Measurements from ENCODE around the gene RCC2.

Gene RCC2

DNA sequence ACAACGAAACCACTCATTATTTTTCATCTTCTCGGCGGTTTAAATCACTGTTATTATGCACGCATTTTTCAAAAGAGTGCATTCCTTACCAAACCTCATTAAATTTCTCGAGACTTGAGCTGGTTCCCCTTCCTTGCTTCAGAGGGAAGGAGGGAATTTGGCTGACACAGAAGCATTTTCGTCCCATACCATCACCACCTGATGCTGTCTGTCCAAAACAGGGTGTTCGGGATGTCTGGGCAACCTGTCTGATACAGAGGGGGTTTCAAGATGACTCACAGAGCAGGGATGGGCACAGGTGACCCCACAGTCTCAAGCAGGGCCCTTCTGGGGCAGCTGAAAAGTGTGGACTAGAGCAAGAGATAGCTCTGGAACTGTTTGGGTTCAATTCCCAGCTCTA lies 12.3 kb upstream of the RCC2 start:
- TF ChIP-seq GATA2 (IDR thresholded peaks at IDR 0.05; ENCODE audit: low read depth, low read length): no peak
- TF ChIP-seq GATA3 (IDR thresholded peaks at IDR 0.05; ENCODE audit: low read depth, low read length): no peak

DNA sequence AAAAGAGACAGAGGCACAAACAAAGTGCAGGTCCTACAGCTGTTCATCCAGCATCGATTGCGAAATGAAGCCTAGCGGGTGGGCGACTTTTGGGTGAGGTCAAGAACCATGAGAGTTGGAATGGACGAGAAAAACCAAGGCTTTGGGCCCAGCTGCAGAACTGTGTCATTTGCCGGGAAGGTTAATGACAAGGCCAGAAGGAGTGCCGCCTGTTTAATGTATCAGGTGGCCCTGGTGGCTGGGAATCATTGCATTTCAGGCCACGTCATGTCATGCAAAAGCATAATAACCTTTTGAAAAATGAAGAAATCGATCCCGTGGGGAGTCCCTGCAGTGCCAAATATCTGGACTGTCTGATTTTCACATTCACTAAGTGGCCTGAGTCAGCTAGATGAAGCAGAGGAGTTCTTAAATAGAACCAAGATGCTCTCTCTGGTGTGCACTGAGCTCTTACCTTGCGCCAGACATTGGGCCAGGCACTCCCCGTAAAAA lies 8.1 kb upstream of the RCC2 start:
- TF ChIP-seq GATA2 (IDR thresholded peaks at IDR 0.05; ENCODE audit: low read depth, low read length): no peak
- TF ChIP-seq GATA3 (IDR thresholded peaks at IDR 0.05; ENCODE audit: low read depth, low read length): no peak

DNA sequence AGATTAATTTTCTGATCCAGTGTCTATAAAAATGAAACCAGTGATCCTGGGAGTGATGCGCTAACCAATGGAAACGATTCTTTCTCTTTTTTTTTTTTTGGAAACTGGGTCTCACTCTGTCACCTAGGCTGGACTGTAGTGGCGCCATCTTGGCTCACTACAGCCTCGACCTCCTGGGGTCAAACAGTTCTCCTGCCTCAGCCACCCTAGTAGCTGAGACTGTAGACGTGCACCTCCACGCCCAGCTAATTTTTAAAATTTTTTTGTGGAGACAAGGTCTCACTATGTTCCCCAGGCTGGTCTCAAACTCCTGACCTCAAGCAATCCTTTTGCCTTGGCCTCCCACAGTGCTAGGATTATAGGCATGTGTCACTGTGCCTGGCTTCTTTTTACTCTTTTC lies 3.4 kb upstream of the RCC2 start:
- TF ChIP-seq GATA2 (IDR thresholded peaks at IDR 0.05; ENCODE audit: low read depth, low read length): no peak

DNA sequence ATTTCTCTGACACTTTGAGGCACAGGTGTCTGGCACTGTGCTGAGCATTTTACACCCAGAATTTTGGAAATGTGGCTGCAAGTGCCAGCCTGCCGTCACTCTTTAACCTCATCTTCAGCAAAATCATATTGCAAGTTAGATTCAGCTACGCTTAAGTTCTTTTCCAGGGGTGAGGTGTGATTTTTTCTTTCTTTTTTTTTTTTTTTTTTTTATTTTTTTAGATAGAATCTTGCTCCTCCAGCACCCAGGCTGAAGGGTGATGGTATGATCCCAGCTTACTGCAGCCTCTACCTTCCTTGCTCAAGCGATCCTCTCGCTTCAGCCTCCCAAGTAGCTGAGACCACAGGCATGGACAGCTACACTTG lies 2.5 kb upstream of the RCC2 start:
- TF ChIP-seq GATA3 (IDR thresholded peaks at IDR 0.05; ENCODE audit: low read depth, low read length): no peak
- no peak for TF ChIP-seq GATA2 (IDR thresholded peaks at IDR 0.05; ENCODE audit: low read depth, low read length)

DNA sequence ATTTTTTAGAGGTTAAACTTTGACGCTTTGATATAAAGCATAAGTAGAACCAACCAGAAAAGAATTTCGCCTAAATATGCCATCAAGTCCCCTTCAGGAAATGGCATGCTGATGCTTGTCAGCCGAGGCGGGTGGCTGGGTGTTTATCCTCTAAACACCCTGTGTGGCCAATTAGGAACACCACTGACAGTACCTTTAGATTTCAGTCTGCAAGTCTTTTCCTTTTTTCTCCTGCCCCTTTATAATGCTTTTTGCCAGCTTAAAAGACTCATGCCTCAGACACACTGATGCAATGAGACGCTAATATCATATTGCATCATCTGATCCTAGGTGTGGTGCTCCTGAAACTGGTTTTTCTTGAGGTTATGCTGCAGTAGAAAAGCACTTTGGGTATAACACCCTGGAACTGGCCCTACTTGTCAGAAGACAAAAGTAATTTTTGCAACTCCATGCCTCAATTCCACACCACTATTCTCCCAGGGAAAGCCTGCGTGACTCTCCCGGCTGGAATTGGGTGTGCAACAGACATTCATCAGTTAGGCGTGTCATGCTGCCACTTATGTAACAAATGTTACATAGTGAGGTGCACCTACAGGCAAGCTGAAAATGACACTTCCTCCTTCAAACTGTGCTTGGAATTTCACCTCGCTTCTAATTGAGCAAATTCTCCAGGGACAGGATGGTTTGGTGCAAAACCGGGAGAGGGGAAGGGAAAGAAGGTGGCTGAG lies 2.0 kb upstream of the RCC2 start:
- TF ChIP-seq GATA2 (IDR thresholded peaks at IDR 0.05; ENCODE audit: low read depth, low read length) (no peak), GATA3 (IDR thresholded peaks at IDR 0.05; ENCODE audit: low read depth, low read length) (no peak)

DNA sequence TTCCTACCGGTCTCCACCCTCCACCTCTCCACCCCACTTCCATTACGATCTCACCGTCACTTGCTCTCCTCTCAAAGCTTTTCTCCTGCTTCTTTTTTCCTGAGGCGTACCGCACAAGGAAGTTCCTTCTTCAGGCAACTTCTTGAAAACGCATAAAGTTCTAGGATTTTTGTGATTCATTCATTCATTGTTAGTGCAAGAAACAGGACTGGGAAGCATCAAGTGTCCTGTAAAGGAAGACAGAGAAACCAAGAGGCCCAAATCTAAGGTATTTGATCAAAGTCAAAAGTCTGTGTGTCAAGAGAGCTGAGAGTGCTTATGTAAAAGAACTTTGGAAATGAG lies 1.3 kb upstream of the RCC2 start:
- TF ChIP-seq GATA3 (IDR thresholded peaks at IDR 0.05; ENCODE audit: low read depth, low read length) (no peak), GATA2 (IDR thresholded peaks at IDR 0.05; ENCODE audit: low read depth, low read length) (no peak)

DNA sequence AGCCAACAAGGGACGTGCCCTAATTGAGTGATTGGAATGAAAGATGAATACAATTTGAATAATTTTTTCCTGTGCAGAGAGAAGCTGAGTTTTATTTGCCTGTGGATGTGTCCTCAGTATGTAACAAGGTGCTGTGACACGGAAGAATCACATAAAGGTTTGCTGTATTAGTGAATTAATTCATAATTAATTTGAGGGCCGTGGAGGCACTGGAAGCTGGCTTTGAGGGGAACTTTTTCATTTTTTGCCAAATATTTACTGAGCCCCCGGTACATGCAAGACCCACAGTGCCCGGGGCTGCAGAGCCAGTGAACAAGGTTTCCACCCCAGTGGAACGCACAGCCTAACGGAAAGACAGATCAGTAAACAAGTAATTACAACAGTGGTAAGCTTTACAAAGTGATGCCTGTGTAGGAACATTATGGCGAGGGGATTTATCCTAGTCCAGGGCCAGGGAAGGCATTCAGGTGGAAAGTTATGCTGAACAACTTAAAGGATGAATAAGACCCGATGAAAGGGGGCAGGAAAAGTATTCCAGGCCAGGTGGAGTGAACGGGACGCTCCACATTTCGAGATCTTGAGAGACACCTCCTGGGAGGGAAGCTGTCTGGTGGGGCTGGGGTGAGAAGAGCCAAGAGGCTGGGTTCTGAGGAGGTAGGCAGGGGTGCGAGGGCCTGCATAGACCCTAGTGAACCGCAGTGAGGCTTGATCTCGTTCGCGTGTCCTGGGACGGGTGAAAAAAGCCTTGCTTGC lies 773 bp upstream of the RCC2 start:
- TF ChIP-seq GATA3 (IDR thresholded peaks at IDR 0.05; ENCODE audit: low read depth, low read length) (no peak), GATA2 (IDR thresholded peaks at IDR 0.05; ENCODE audit: low read depth, low read length) (no peak)

DNA sequence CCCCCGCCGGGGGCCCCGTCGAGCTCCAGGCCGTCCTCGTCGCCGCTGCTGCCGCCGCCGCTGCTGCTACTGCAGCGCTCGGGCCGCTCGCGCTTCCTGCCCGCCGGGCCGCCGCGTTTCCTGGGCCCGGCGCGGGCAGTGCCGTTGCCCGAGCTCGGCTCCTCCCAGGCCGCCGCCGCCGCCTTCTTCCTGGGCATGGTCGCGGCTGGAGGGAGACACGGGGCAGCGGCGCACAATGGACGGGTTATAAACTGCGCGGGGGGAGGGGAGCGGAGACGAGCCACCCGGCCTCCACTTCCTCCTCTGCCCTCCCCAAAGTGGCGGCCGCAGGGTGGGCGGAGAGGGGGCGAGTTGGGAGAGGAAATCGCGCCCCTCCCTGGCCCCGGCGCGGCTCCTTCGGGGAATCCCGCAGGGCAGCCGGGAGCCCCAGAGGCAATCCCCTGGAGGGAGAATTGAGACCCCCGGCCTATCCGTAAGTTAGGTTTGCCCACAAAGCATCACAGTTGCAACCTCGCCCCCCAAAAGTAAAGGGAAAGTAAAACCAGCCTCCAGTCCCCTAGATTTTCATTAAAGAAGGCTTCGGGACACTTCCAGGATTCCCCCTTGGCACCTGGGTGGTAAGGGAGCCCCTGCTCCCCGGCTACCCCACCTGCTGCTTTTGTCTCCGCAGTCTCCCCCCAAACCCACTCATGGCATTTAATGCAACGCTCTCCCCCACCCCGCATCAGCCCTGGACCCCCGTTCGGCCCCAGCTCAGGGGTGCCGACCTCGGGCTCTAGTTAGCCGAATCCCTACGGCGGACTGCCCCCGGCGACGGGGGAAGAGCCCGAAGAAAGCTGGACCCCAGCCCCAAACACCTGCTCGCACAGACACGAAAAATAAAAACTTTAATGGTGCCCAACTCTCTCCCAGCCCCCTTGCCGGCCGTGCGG lies 893 bp downstream of the RCC2 start:
- TF ChIP-seq GATA2 (IDR thresholded peaks at IDR 0.05; ENCODE audit: low read depth, low read length) (no peak), GATA3 (IDR thresholded peaks at IDR 0.05; ENCODE audit: low read depth, low read length) (no peak)

DNA sequence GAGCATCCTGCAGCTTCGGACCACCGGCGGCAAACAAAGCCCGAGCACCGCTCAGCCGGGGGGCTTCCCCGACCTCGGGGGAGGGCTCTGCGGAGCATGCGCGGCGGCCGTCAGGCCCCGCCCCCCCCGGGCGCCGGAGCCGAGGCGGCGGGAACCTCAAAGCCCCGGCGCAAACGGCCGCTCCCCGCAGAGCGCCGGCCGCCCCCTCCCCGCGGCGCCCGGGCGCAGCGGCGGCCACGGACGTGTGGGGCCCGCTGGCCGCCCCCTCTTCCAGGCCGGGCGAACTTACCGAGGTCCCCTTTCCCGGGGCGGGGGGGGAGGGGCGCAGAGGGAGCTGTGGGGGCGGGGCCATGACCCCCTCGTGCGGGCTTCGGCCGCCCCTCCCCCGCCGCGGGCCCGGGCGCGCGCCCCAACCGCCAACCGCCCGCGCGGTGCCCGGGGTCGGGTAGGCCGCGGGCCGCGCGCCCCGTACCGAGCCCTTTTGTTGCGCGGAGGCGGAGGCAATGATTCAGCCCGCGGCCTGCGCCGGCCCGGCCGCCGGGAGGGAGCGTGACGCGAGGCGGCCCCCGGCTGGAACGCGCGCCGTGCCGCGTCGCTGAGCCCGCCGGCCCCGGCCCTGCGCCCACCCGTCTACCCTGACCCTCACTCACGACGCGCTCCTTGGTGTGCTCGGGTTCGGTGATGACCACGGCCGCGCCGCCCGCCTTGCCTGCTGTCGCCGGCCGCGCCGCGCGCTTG lies 1.7 kb downstream of the RCC2 start:
- no peak for TF ChIP-seq GATA3 (IDR thresholded peaks at IDR 0.05; ENCODE audit: low read depth, low read length)
- no peak for TF ChIP-seq GATA2 (IDR thresholded peaks at IDR 0.05; ENCODE audit: low read depth, low read length)

DNA sequence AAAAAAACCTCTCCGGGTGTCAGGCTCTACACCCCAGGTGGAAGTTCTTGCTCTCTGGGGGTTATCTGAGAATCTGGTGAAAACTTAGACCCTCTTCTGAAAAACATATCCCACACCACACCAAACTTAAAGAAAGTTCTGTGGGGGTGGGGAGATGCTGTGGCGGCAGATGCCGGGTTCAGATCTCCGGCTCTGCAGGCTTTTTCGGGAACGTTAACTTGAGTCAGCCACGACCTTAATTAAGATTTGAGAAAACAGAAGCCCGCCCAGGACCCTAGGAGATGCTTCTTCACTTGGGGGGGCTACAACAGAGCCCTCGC lies 2.3 kb downstream of the RCC2 start:
- no peak for TF ChIP-seq GATA3 (IDR thresholded peaks at IDR 0.05; ENCODE audit: low read depth, low read length)
- no peak for TF ChIP-seq GATA2 (IDR thresholded peaks at IDR 0.05; ENCODE audit: low read depth, low read length)

DNA sequence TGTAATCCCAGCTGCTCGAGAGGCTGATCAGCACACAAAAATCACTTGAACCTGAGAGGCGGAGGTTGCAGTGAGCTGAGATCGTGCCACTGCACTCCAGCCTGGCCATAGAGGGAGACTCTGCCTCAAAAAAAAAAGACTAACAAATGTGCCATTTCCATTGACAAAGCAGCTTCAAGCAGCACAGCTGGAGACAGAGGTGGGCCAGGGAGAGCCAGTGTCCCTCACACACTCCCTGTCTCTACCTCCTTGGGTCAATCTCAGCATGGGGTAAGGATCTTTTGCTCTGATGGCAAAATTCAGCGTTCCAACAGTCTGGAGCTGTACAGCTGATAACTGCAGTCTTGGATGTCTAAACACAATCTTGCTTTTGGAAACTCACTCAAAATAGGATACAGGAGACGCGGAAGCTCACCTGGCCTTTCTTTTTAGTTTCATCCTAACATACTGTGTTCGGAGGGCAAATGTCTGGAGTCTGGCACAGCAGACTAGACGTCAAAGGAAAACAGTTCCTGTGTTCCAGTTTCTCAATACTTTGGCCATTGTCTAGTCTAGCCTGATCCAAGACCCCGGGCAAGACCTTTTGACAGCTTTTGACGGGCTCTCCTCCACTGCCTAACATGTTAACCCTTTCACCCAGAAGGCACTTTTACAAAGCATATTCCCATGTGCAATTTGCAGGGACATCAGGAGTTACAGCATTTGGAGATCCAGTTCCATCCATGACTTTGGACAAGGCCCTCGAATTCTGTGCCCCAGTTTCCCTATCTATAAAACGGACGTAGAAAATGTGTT lies 2.9 kb downstream of the RCC2 start:
- TF ChIP-seq GATA2 (IDR thresholded peaks at IDR 0.05; ENCODE audit: low read depth, low read length): no peak
- TF ChIP-seq GATA3 (IDR thresholded peaks at IDR 0.05; ENCODE audit: low read depth, low read length): no peak

DNA sequence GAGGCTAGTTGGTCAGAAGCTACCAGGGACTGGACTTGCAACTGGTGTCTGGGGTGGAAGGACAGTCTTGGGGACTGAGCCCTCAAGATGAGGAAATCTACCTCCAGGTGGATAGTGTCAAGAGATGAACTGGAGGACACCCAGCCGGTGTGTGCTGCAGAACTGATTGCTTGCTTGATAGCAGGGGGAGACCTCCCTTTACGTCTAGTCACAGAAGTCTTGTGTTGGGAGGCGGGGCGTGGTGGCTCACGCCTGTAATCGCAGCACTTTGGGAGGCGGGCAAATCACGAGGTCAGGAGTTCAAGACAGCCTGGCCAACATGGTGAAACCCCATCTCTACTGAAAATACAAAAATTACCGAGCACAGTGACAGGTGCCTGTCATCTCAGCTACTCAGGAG lies 4.9 kb downstream of the RCC2 start:
- TF ChIP-seq GATA3 (IDR thresholded peaks at IDR 0.05; ENCODE audit: low read depth, low read length): no peak
- no peak for TF ChIP-seq GATA2 (IDR thresholded peaks at IDR 0.05; ENCODE audit: low read depth, low read length)

DNA sequence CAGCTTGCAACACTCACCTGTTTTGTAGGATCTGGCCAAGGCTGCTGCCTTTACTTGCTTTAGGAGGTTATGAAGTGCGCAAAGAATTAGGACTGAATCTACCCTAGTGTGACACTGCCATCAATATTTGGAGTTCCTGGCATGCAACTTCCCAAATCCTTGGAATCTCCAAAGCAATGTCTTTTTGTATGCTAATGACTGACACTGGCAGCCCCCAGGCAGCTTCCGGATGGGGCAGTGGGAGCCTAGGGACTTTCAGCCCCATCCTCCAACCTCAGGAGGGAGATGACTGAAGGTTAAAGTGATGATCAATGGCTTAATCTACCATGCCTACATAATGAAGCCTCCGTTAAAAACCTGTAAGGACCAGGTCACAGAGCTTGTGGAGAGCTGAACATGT lies 5.5 kb downstream of the RCC2 start:
- TF ChIP-seq GATA3 (IDR thresholded peaks at IDR 0.05; ENCODE audit: low read depth, low read length): no peak
- TF ChIP-seq GATA2 (IDR thresholded peaks at IDR 0.05; ENCODE audit: low read depth, low read length): no peak
